Cardiac ventricle fibroblast (primary cell): ENCODE data around the gene YKT6. TPM values are rescaled to one million over a fixed set of nuclear protein-coding genes. Genes with fewer than 3 reads are reported as not detected.

ENCODE experiments used
- total RNA-seq: library from RNA; depleted of rRNA; stranded (reverse); fragments of >200 nt; gene quantifications from 2 replicates; pipeline ENCODE4 v1.2.3, GENCODE V29; 2015

YKT6 gene
- total RNA-seq: 58.7 and 63.3 TPM in 2 replicates

GRCh38 chr7:44200699-44201461 is at the start of gene YKT6:
YKT6 (plus strand) TSS chr7:44200978; CDS start chr7:44201136, 158 bp downstream.

GRCh38 chr7:44189286-44189992 is 11.3 kb upstream of the YKT6 start, which contains the start of gene GCK:
GCK (minus strand) TSS chr7:44189439; CDS start chr7:44188953, 486 bp downstream.

Other genes starting within 250 kb of the YKT6 start
- not detected in 2 replicates for gene SPDYE1, start 203.1 kb upstream of the YKT6 start, total RNA-seq
- 82.4 and 90.7 TPM in 2 replicates for gene DBNL, start 156.3 kb upstream of the YKT6 start, total RNA-seq
- not detected in 2 replicates for gene PGAM2, start 135.4 kb upstream of the YKT6 start, total RNA-seq
- 19.3 and 27.1 TPM in 2 replicates for gene POLM, start 118.4 kb upstream of the YKT6 start, total RNA-seq
- 165 and 178 TPM in 2 replicates for gene AEBP1, start 96.6 kb upstream of the YKT6 start, total RNA-seq
- 55.4 and 58.2 TPM in 2 replicates for gene POLD2, start 77.4 kb upstream of the YKT6 start, total RNA-seq
- not detected in 2 replicates for gene MYL7, start 59.6 kb upstream of the YKT6 start, total RNA-seq
- 0.20 and 0.69 TPM in 2 replicates for gene GCK, start 11.5 kb upstream of the YKT6 start, total RNA-seq
- gene CAMK2B, start 124.6 kb downstream of the YKT6 start, total RNA-seq: 0.44 and 0.68 TPM in 2 replicates